ENCODE results near the gene RANBP10.

RANBP10 gene

DNA sequence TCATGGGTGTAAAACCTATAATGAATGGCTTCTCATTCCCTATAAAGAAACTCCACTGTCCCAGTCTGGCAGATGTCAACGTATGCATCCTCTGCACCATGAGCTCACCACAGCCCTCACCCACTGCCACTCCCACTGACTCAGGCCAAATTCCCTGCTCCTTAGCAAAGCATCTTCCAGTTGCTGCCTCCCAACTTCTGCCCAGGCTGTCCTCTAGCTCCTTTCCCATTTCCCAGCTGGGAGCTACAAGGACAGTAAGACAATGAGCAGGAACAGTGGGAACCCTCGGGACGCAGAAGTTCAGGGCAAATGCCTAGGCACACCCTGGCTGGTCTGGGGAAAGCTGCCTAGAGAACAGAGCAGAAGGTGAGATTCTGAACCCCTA, 26.7 kb upstream of the RANBP10 start:
- H3K4me2 ChIP-seq (ENCODE audit: low read depth, low read length, poor library complexity, severe bottlenecking), result peak overlapping the region; percentile 100
- no peaks in the 10 kb centered on the region for H3F3A ChIP-seq (ENCODE audit: low read depth)
- peak overlapping the region; percentile 92 for H3K9ac ChIP-seq (ENCODE audit: low read depth, low read length, poor library complexity, severe bottlenecking)
- H3K36me3 ChIP-seq (ENCODE audit: insufficient read depth, low read length), result peaks cover 9% of the 10 kb centered on the region; the same call in 1 of the 2 replicates
- peak overlapping the region; percentile 97; the same call in 1 of the 2 replicates for H2AFZ ChIP-seq (ENCODE audit: low read length)
- H3K4me1 ChIP-seq (ENCODE audit: insufficient read depth, low read length, poor library complexity, severe bottlenecking), result peaks cover 17% of the 10 kb centered on the region
- peaks cover 21% of the 10 kb centered on the region for H3K79me2 ChIP-seq (ENCODE audit: insufficient read depth, low read length)
- H3K27me3 ChIP-seq (ENCODE audit: insufficient read depth, low read length, poor library complexity, severe bottlenecking), result no peaks in the 10 kb centered on the region
- H4K20me1 ChIP-seq (ENCODE audit: insufficient read depth, low read length, poor library complexity, severe bottlenecking), result no peaks in the 10 kb centered on the region
- H3K4me3 ChIP-seq (ENCODE audit: low read length, poor library complexity, severe bottlenecking), result peak overlapping the region; percentile 86
- no peaks in the 10 kb centered on the region for H3K9me2 ChIP-seq (replicated peaks; ENCODE audit: low read depth, low read length)
- no peaks in the 10 kb centered on the region for H3K9me3 ChIP-seq (ENCODE audit: insufficient read depth, low read depth, low read length)
- TF ChIP-seq, protein P1, sequence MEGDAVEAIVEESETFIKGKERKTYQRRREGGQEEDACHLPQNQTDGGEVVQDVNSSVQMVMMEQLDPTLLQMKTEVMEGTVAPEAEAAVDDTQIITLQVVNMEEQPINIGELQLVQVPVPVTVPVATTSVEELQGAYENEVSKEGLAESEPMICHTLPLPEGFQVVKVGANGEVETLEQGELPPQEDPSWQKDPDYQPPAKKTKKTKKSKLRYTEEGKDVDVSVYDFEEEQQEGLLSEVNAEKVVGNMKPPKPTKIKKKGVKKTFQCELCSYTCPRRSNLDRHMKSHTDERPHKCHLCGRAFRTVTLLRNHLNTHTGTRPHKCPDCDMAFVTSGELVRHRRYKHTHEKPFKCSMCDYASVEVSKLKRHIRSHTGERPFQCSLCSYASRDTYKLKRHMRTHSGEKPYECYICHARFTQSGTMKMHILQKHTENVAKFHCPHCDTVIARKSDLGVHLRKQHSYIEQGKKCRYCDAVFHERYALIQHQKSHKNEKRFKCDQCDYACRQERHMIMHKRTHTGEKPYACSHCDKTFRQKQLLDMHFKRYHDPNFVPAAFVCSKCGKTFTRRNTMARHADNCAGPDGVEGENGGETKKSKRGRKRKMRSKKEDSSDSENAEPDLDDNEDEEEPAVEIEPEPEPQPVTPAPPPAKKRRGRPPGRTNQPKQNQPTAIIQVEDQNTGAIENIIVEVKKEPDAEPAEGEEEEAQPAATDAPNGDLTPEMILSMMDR (conservative IDR thresholded peaks at IDR 0.05; ENCODE audit: low read length), result no peak
- TF ChIP-seq EZH2phosphoT487 (IDR thresholded peaks at IDR 0.05; ENCODE audit: borderline replicate concordance), result no peak

DNA sequence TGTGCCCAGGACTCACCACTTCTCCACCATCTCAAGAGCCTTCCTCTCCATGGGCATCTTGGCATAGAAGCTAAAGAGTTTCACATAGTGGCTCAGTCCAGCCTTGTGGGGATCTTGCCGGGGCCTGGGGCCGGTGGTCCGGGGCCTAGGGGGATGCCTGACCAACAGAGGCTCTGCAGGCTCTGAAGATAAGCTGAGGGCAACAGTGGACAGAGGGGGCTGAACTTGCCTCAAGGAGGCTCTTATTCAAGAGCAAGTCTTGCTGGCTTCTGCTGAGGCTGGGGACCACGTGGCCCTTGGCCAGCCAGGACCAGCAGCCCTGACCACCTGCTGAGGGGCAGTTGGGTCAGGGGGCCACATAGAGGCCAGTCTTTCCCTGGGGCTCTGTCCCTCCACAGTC, 22.3 kb upstream of the RANBP10 start:
- Histone ChIP-seq H3K4me2 (ENCODE audit: low read depth, low read length, poor library complexity, severe bottlenecking) (no peak overlapping the region), H3K9me2 (replicated peaks; ENCODE audit: low read depth, low read length) (no peaks in the 10 kb centered on the region), H3K9ac (ENCODE audit: low read depth, low read length, poor library complexity, severe bottlenecking) (no peak overlapping the region), H3K27me3 (ENCODE audit: insufficient read depth, low read length, poor library complexity, severe bottlenecking) (no peaks in the 10 kb centered on the region), H3K9me3 (ENCODE audit: insufficient read depth, low read depth, low read length) (no peaks in the 10 kb centered on the region), H3K4me3 (ENCODE audit: low read length, poor library complexity, severe bottlenecking) (no peak overlapping the region), H3K4me1 (ENCODE audit: insufficient read depth, low read length, poor library complexity, severe bottlenecking) (peaks cover 12% of the 10 kb centered on the region), H3K79me2 (ENCODE audit: insufficient read depth, low read length) (peaks cover 21% of the 10 kb centered on the region), H3F3A (ENCODE audit: low read depth) (no peaks in the 10 kb centered on the region), H2AFZ (ENCODE audit: low read length) (no peak overlapping the region), H4K20me1 (ENCODE audit: insufficient read depth, low read length, poor library complexity, severe bottlenecking) (no peaks in the 10 kb centered on the region), H3K36me3 (ENCODE audit: insufficient read depth, low read length) (peaks cover 9% of the 10 kb centered on the region; the same call in 1 of the 2 replicates)
- TF ChIP-seq EZH2phosphoT487 (IDR thresholded peaks at IDR 0.05; ENCODE audit: borderline replicate concordance), result no peak
- TF ChIP-seq, protein P1 (conservative IDR thresholded peaks at IDR 0.05; ENCODE audit: low read length), result no peak

DNA sequence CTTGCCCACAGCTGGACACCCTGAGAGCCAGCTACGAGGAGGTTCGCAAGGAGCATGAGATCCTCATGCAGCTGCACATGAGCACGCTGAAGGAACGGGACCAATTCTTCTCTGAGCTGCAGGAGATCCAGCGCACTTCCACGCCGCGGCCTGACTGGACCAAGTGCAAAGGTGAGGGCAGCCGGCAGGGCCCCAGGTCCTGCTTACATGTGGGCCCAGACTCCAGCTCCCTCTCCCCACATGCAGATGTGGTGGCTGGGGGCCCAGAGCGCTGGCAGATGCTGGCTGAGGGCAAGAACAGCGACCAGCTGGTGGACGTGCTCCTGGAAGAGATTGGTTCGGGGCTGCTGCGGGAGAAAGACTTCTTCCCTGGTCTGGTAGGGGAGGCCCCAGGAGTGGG, 19.5 kb upstream of the RANBP10 start:
- no peaks in the 10 kb centered on the region for H3K27me3 ChIP-seq (ENCODE audit: insufficient read depth, low read length, poor library complexity, severe bottlenecking)
- no peaks in the 10 kb centered on the region for H4K20me1 ChIP-seq (ENCODE audit: insufficient read depth, low read length, poor library complexity, severe bottlenecking)
- no peak overlapping the region for H2AFZ ChIP-seq (ENCODE audit: low read length)
- no peaks in the 10 kb centered on the region for H3K79me2 ChIP-seq (ENCODE audit: insufficient read depth, low read length)
- peaks cover 9% of the 10 kb centered on the region; the same call in 1 of the 2 replicates for H3K36me3 ChIP-seq (ENCODE audit: insufficient read depth, low read length)
- no peaks in the 10 kb centered on the region for H3K9me2 ChIP-seq (replicated peaks; ENCODE audit: low read depth, low read length)
- no peaks in the 10 kb centered on the region for H3F3A ChIP-seq (ENCODE audit: low read depth)
- H3K4me1 ChIP-seq (ENCODE audit: insufficient read depth, low read length, poor library complexity, severe bottlenecking), result no peaks in the 10 kb centered on the region
- no peak overlapping the region for H3K4me2 ChIP-seq (ENCODE audit: low read depth, low read length, poor library complexity, severe bottlenecking)
- H3K9ac ChIP-seq (ENCODE audit: low read depth, low read length, poor library complexity, severe bottlenecking), result no peak overlapping the region
- no peak for TF ChIP-seq EZH2phosphoT487 (IDR thresholded peaks at IDR 0.05; ENCODE audit: borderline replicate concordance)
- TF ChIP-seq, protein P1 (conservative IDR thresholded peaks at IDR 0.05; ENCODE audit: low read length), result no peak
- H3K4me3 ChIP-seq (ENCODE audit: low read length, poor library complexity, severe bottlenecking), result no peak overlapping the region
- H3K9me3 ChIP-seq (ENCODE audit: insufficient read depth, low read depth, low read length), result no peaks in the 10 kb centered on the region

Measured in Loucy (cell line).